Kidney (tissue), 14 donors: ENCODE data around the gene PRICKLE2. TPM values are rescaled to one million over a fixed set of nuclear protein-coding genes. Genes with fewer than 3 reads are reported as not detected.

Experiments used
- DNase-seq, 5 donors: peaks; one replicate each; pipeline ENCODE4 v3.0.0-alpha.2; 2013 to 2020
- FAIRE-seq: peaks from 2 replicates; lab custom pipeline; 2012; peaks lifted over from hg19 to GRCh38; lab: Jason Lieb, UNC
- H3K27ac ChIP-seq, 2 donors: one replicate each; pipeline ENCODE4 v1.7.0; 2013; ENCODE audit warnings: low read depth in 2 of 2, low read length in 2 of 2, inconsistent platforms in 1 of 2
- H3K27me3 ChIP-seq: one replicate; pipeline ENCODE4 v1.7.1; 2013; ENCODE audit warnings: low read length, inconsistent platforms; ENCODE audit not compliant: control insufficient read depth, insufficient read depth
- H3K36me3 ChIP-seq, 3 donors: one replicate each; pipeline versions ENCODE4 v1.7.0 to v1.7.1; 2013; ENCODE audit warnings: low read length in 3 of 3, control low read depth in 1 of 3, inconsistent platforms in 1 of 3; ENCODE audit not compliant: insufficient read depth in 3 of 3, control insufficient read depth in 2 of 3
- H3K4me1 ChIP-seq, 3 donors: one replicate each; pipeline versions ENCODE4 v1.7.0 to v1.7.1; 2013; ENCODE audit warnings: low read length in 3 of 3, inconsistent platforms in 1 of 3, low read depth in 1 of 3; ENCODE audit not compliant: control insufficient read depth in 2 of 3, insufficient read depth in 2 of 3
- H3K4me3 ChIP-seq, 3 donors: one replicate each; pipeline versions ENCODE4 v1.7.0 to v1.8.1; 2013; ENCODE audit warnings: low read length in 3 of 3, control low read depth in 1 of 3, inconsistent platforms in 1 of 3
- H3K9ac ChIP-seq, 3 donors: one replicate each; pipeline versions ENCODE4 v1.7.0 to v1.7.1; 2013; ENCODE audit warnings: low read length in 3 of 3, control low read depth in 1 of 3, inconsistent platforms in 1 of 3
- H3K9me3 ChIP-seq, 3 donors: one replicate each; pipeline versions ENCODE4 v1.7.0 to v1.7.1; 2013; ENCODE audit warnings: low read length in 3 of 3, control low read depth in 1 of 3, inconsistent platforms in 1 of 3; ENCODE audit not compliant: control insufficient read depth in 2 of 3, insufficient read depth in 1 of 3
- CTCF ChIP-seq: IDR thresholded peaks from 3 replicates; pipeline ENCODE4 v1.5.1; 2012; ENCODE audit warnings: mild to moderate bottlenecking, moderate library complexity, borderline replicate concordance; ENCODE audit not compliant: insufficient read depth; ENCODE audit errors: extremely low read depth
- intact Hi-C: fragments of 100-400 bp; cut with DNase I; formaldehyde crosslinking; loops from one replicate; pipeline ENCODE4 v1.11.1; 2022
- polyA plus RNA-seq: library from polyadenylated mRNA; stranded (reverse); fragments of 350-450 nt; fragmentation: Illumina TruSeq; extraction: RNeasy Lipid Tissue Mini Kit (QIAGEN cat#74804); gene quantifications from one replicate; pipeline ENCODE4 v1.2.3, GENCODE V29; 2014; ENCODE audit warnings: low read depth, low replicate concordance; ENCODE audit not compliant: insufficient read depth
- total RNA-seq: library from RNA; stranded (reverse); fragmentation: NEBNext Ultra II Directional; extraction: Animal tissue kit (Norgen Biotek cat#: 25700); gene quantifications from one replicate; pipeline ENCODE4 v1.2.1, GENCODE V29; 2021
- donor health status: control.
- donor health status: control.
- donor health status: control.
- donor health status: control.
- donor health status: control.
- donor health status: DM: yes; HTN: yes; CAD: no.
- donor health status: Normal renal cell carcinoma (clear cell type).

The PRICKLE2 gene
- total and polyA plus RNA-seq, 2 donors from 2014 or later: 3.5 to 22.9 TPM

- no peak overlapping the region for H3K4me3 ChIP-seq
- H3K9me3 ChIP-seq: no peaks in the 10 kb centered on the region
- no peaks in the 10 kb centered on the region for H3K4me1 ChIP-seq
- FAIRE-seq: no peak
- no peak overlapping the region for H3K9ac ChIP-seq
- H3K36me3 ChIP-seq: no peaks in the 10 kb centered on the region
- no peak for TF ChIP-seq CTCF
- no peak overlapping the region for H3K27ac ChIP-seq
- H3K27me3 ChIP-seq: no peaks in the 10 kb centered on the region
- intact Hi-C loops: no loop called here
- DNase-seq: no peak
Measured at GRCh38 chr3:64130436-64130835, 94.8 kb downstream of the PRICKLE2 start.

- H3K27me3 ChIP-seq: no peaks in the 10 kb centered on the region
- peaks cover 0 to 1% (median 0%) of the 10 kb centered on the region in 3 donors for H3K9me3 ChIP-seq
- intact Hi-C loops: no loop called here
- H3K4me3 ChIP-seq: no peak overlapping the region
- FAIRE-seq (no peak), DNase-seq (no peak)
- no peak overlapping the region for H3K9ac ChIP-seq
- no peak overlapping the region for H3K27ac ChIP-seq
- TF ChIP-seq CTCF: no peak
- no peaks in the 10 kb centered on the region for H3K4me1 ChIP-seq
- H3K36me3 ChIP-seq: no peaks in the 10 kb centered on the region
Measured at GRCh38 chr3:64129581-64129980, 95.7 kb downstream of the PRICKLE2 start.

- intact Hi-C loops: no loop called here
- H3K36me3 ChIP-seq: no peaks in the 10 kb centered on the region
- no peaks in the 10 kb centered on the region for H3K27me3 ChIP-seq
- H3K4me3 ChIP-seq: no peak overlapping the region
- FAIRE-seq: no peak
- no peak for TF ChIP-seq CTCF
- no peak overlapping the region for H3K27ac ChIP-seq
- no peaks in the 10 kb centered on the region for H3K4me1 ChIP-seq
- no peak overlapping the region for H3K9ac ChIP-seq
- DNase-seq: no peak
- H3K9me3 ChIP-seq: peaks cover 0 to 4% (median 0%) of the 10 kb centered on the region in 3 donors
Measured at GRCh38 chr3:64129106-64129505, 96.2 kb downstream of the PRICKLE2 start.

GRCh38 chr3:64125561-64125960 is 99.7 kb downstream of the PRICKLE2 start:
- no peak for TF ChIP-seq CTCF
- Histone ChIP-seq H3K9me3 (peaks cover 0 to 4% (median 0%) of the 10 kb centered on the region in 3 donors), H3K4me1 (peaks cover 0 to 13% (median 0%) of the 10 kb centered on the region in 3 donors), H3K4me3 (no peak overlapping the region), H3K27me3 (no peaks in the 10 kb centered on the region), H3K27ac (no peak overlapping the region), H3K36me3 (no peaks in the 10 kb centered on the region), H3K9ac (no peak overlapping the region)
- FAIRE-seq (no peak), DNase-seq (no peak)
- intact Hi-C loops: no loop called here
